Measurements from ENCODE around the gene ZNF526.

Gene ZNF526

GRCh38 chr19:42217520-42218437 lies 2.3 kb upstream of the ZNF526 start, which contains the start of gene DEDD2 (continued):
- TF ChIP-seq RBAK (tag by site-specific recombination; IDR thresholded peaks at IDR 0.05) (0 out of 2 replicates have a peak, but pooled peaks have one; percentile 44), WT1 (tag by site-specific recombination; IDR thresholded peaks at IDR 0.05) (0 out of 2 replicates have a peak, but pooled peaks have one; percentile 2), GLIS2 (tag by site-specific recombination; IDR thresholded peaks at IDR 0.05) (0 out of 2 replicates have a peak, but pooled peaks have one; percentile 5), ZNF529 (tag by site-specific recombination; IDR thresholded peaks at IDR 0.05; ENCODE audit: insufficient replicate concordance) (no peak), KLF16 (tag by site-specific recombination; IDR thresholded peaks at IDR 0.05) (peak; percentile 80), SP7 (tag by site-specific recombination; IDR thresholded peaks at IDR 0.05) (peak; percentile 50), YY1 (tag by site-specific recombination; IDR thresholded peaks at IDR 0.05) (no peak), ZFP69B (tag by site-specific recombination; IDR thresholded peaks at IDR 0.05) (peak; percentile 31), ZNF394 (tag by site-specific recombination; IDR thresholded peaks at IDR 0.05; ENCODE audit: borderline replicate concordance) (no peak), ZNF24 (tag by site-specific recombination; IDR thresholded peaks at IDR 0.05) (no peak), PRDM2 (tag by site-specific recombination; IDR thresholded peaks at IDR 0.05; ENCODE audit: borderline replicate concordance) (no peak), ZNF768 (tag by site-specific recombination; IDR thresholded peaks at IDR 0.05) (no peak), PRDM1 (tag by site-specific recombination; IDR thresholded peaks at IDR 0.05) (no peak), ZNF549 (tag by site-specific recombination; IDR thresholded peaks at IDR 0.05) (no peak), ZNF175 (tag by site-specific recombination; IDR thresholded peaks at IDR 0.05) (no peak), ZNF221 (tag by site-specific recombination; IDR thresholded peaks at IDR 0.05; ENCODE audit: borderline replicate concordance) (no peak), ZNF837 (tag by site-specific recombination; IDR thresholded peaks at IDR 0.05) (no peak), ZNF610 (tag by site-specific recombination; IDR thresholded peaks at IDR 0.05; ENCODE audit: borderline replicate concordance) (no peak), ZNF157 (tag by site-specific recombination; IDR thresholded peaks at IDR 0.05) (no peak), EGR2 (tag by site-specific recombination; IDR thresholded peaks at IDR 0.05; ENCODE audit: low read depth) (peak; percentile 76), ZNF2 (tag by site-specific recombination; IDR thresholded peaks at IDR 0.05) (no peak), ZNF626 (tag by site-specific recombination; IDR thresholded peaks at IDR 0.05) (no peak), ZNF707 (tag by site-specific recombination; IDR thresholded peaks at IDR 0.05) (no peak), ZNF366 (tag by site-specific recombination; conservative IDR thresholded peaks at IDR 0.05) (peak; percentile 66), ZNF140 (tag by site-specific recombination; IDR thresholded peaks at IDR 0.05) (no peak), ZNF654 (tag by site-specific recombination; IDR thresholded peaks at IDR 0.05; ENCODE audit: low read depth) (no peak), ZFHX2 (tag by site-specific recombination; conservative IDR thresholded peaks at IDR 0.05) (peak; percentile 84), ZNF239 (tag by site-specific recombination; IDR thresholded peaks at IDR 0.05) (no peak), SETDB1 (IDR thresholded peaks at IDR 0.05; ENCODE audit: insufficient read length, low read length) (no peak)
- TF ChIP-seq, protein P1, sequence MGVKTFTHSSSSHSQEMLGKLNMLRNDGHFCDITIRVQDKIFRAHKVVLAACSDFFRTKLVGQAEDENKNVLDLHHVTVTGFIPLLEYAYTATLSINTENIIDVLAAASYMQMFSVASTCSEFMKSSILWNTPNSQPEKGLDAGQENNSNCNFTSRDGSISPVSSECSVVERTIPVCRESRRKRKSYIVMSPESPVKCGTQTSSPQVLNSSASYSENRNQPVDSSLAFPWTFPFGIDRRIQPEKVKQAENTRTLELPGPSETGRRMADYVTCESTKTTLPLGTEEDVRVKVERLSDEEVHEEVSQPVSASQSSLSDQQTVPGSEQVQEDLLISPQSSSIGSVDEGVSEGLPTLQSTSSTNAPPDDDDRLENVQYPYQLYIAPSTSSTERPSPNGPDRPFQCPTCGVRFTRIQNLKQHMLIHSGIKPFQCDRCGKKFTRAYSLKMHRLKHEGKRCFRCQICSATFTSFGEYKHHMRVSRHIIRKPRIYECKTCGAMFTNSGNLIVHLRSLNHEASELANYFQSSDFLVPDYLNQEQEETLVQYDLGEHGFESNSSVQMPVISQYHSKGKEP (tag by site-specific recombination; IDR thresholded peaks at IDR 0.05): no peak
- TF ChIP-seq, protein P2, sequence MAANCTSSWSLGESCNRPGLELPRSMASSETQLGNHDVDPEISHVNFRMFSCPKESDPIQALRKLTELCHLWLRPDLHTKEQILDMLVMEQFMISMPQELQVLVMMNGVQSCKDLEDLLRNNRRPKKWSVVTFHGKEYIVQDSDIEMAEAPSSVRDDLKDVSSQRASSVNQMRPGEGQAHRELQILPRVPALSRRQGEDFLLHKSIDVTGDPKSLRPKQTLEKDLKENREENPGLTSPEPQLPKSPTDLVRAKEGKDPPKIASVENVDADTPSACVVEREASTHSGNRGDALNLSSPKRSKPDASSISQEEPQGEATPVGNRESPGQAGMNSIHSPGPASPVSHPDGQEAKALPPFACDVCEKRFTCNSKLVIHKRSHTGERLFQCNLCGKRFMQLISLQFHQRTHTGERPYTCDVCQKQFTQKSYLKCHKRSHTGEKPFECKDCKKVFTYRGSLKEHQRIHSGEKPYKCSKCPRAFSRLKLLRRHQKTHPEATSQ (tag by site-specific recombination; IDR thresholded peaks at IDR 0.05): no peak

Measured in HEK293 (cell line).